Measurements from ENCODE around the gene ITGB3. TPM values are rescaled to one million over a fixed set of nuclear protein-coding genes. Genes with fewer than 3 reads are reported as not detected.

Gene ITGB3
- total RNA-seq, 1 donor from 2014 or later = 71.3 TPM

DNA sequence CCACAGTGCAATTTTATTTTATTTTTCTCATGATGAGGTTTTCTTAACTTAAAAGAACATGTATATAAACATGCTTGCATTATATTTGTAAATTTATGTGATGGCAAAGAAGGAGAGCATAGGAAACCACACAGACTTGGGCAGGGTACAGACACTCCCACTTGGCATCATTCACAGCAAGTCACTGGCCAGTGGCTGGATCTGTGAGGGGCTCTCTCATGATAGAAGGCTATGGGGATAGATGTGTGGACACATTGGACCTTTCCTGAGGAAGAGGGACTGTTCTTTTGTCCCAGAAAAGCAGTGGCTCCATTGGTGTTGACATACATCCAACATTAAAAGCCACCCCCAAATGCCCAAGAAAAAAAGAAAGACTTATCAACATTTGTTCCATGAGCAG, 57.8 kb downstream of the ITGB3 start:
- H3K4me3 ChIP-seq = no peak overlapping the region
- intact Hi-C loops (cut with DNase I) = no loop called here
- no peaks in the 10 kb centered on the region for H3K9me3 ChIP-seq
- DNase-seq (ENCODE audit: low spot score in 2 of 2) = no peak
- H3K36me3 ChIP-seq = peaks cover 28 to 58% of the 10 kb centered on the region in 2 donors
- peak overlapping the region; percentile 80 to 81 for H3K27ac ChIP-seq
- H3K27me3 ChIP-seq = no peaks in the 10 kb centered on the region
- TF ChIP-seq, protein P1, sequence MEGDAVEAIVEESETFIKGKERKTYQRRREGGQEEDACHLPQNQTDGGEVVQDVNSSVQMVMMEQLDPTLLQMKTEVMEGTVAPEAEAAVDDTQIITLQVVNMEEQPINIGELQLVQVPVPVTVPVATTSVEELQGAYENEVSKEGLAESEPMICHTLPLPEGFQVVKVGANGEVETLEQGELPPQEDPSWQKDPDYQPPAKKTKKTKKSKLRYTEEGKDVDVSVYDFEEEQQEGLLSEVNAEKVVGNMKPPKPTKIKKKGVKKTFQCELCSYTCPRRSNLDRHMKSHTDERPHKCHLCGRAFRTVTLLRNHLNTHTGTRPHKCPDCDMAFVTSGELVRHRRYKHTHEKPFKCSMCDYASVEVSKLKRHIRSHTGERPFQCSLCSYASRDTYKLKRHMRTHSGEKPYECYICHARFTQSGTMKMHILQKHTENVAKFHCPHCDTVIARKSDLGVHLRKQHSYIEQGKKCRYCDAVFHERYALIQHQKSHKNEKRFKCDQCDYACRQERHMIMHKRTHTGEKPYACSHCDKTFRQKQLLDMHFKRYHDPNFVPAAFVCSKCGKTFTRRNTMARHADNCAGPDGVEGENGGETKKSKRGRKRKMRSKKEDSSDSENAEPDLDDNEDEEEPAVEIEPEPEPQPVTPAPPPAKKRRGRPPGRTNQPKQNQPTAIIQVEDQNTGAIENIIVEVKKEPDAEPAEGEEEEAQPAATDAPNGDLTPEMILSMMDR (IDR thresholded peaks at IDR 0.05) = no peak
- peaks cover 13 to 28% of the 10 kb centered on the region in 2 donors for H3K4me1 ChIP-seq

DNA sequence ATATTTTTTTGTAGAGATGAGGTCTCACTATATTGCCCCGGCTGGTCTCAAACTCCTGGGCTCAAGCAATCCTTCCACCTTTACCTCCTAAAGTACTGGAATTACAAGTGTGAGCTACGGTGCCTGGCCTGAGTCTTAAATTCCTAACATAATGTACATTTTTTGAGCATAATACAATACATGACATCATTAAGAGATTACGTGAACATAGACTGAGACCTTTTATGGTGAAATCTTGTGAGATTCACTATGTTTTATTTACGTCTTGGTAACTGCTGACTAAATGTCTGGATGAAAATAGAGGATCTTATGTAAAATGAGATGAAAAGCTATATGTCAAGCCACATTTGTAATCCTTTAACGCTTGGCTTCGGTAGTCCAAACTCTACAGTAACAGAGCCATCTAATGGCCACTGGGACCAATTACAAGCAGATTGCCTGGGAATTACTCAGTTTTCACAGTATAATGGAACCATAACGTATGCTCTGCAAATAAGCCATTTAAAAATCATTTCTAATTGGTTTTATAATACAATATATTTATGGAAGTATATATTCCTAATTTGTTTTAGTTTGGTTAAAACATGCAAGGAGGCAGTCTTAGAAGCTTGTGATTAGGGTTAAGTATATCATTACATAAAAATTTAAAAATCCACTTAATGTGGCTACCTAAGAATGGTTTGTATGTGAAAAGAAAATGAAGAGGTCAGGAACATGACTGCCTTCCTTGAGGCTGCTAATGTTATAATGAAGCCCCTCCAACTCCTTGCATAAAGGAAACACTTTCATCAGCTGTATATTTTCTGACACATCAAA, 62.0 kb downstream of the ITGB3 start:
- TF ChIP-seq, protein P1 (IDR thresholded peaks at IDR 0.05) = peak; percentile 77 to 83 (median 79)
- DNase-seq (ENCODE audit: low spot score in 2 of 2) = no peak
- Histone ChIP-seq H3K27me3 (no peaks in the 10 kb centered on the region), H3K4me3 (no peak overlapping the region), H3K9me3 (peaks cover 0 to 2% of the 10 kb centered on the region in 2 donors), H3K4me1 (peaks cover 19 to 40% of the 10 kb centered on the region in 2 donors), H3K36me3 (peaks cover under 1 to 19% of the 10 kb centered on the region in 2 donors), H3K27ac (peak overlapping the region; percentile 80 to 81)
- intact Hi-C loops (cut with DNase I) = loop anchor here (1.0 to 5.0 kb wide), 3 partner anchors 37 to 163 kb away; no protein-coding TSS in a partner anchor

DNA sequence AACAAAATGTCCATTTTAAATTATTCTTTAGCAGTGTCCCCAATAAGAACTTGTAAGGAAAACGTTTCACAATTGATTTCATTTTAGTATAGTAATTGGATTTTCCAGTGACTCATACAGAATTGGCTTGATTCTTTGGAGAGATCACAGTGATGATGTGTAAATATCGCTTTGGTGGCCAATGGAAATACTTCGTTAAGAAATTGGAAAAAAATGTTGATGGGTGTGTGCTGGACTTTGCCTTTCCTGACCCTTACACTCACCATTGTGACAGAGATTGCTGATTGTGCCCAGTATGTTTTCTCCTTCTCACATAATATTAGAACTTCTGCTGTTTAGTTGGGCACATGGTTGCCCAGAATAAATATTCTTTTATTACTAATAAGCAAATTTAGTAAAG, 62.7 kb downstream of the ITGB3 start:
- Histone ChIP-seq H3K4me1 (peaks cover 19 to 40% of the 10 kb centered on the region in 2 donors), H3K27me3 (no peaks in the 10 kb centered on the region), H3K9me3 (peaks cover 0 to 8% of the 10 kb centered on the region in 2 donors), H3K4me3 (no peak overlapping the region), H3K27ac (peak overlapping the region; percentile 80 to 81), H3K36me3 (peaks cover 0 to 12% of the 10 kb centered on the region in 2 donors)
- intact Hi-C loops (cut with DNase I) = loop anchor here (5.0 kb wide), 1 partner anchor 164 kb away; no protein-coding TSS in a partner anchor
- no peak for DNase-seq (ENCODE audit: low spot score in 2 of 2)
- TF ChIP-seq, protein P1 (IDR thresholded peaks at IDR 0.05) = no peak

DNA sequence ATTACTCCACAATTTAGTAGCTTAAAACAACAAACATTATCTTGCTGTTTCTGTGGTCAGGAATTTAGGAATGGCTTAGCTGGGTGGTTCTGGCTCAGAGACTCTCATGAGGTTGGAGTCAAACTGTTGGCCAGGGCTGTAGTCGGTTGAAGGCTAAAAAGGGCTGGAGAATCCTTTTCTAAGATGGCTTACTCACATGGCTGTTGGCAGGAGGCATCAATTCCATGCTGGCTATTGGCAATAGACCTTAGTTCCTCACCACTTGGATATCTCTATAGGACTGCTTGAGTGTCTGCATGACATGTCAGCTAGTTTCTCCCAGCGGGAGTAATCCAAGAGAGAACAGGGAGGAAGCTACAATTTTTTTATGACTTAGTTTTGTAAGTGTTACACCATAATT, 63.5 kb downstream of the ITGB3 start:
- H3K4me3 ChIP-seq = no peak overlapping the region
- H3K4me1 ChIP-seq = peaks cover 19 to 40% of the 10 kb centered on the region in 2 donors
- intact Hi-C loops (cut with DNase I) = loop anchor here (5.0 kb wide), 1 partner anchor 165 kb away; no protein-coding TSS in a partner anchor
- peak overlapping the region; percentile 80 to 81 for H3K27ac ChIP-seq
- H3K36me3 ChIP-seq = peaks cover 0 to 4% of the 10 kb centered on the region in 2 donors
- TF ChIP-seq, protein P1 (IDR thresholded peaks at IDR 0.05) = no peak
- H3K9me3 ChIP-seq = peaks cover 0 to 8% of the 10 kb centered on the region in 2 donors
- no peaks in the 10 kb centered on the region for H3K27me3 ChIP-seq
- no peak for DNase-seq (ENCODE audit: low spot score in 2 of 2)

DNA sequence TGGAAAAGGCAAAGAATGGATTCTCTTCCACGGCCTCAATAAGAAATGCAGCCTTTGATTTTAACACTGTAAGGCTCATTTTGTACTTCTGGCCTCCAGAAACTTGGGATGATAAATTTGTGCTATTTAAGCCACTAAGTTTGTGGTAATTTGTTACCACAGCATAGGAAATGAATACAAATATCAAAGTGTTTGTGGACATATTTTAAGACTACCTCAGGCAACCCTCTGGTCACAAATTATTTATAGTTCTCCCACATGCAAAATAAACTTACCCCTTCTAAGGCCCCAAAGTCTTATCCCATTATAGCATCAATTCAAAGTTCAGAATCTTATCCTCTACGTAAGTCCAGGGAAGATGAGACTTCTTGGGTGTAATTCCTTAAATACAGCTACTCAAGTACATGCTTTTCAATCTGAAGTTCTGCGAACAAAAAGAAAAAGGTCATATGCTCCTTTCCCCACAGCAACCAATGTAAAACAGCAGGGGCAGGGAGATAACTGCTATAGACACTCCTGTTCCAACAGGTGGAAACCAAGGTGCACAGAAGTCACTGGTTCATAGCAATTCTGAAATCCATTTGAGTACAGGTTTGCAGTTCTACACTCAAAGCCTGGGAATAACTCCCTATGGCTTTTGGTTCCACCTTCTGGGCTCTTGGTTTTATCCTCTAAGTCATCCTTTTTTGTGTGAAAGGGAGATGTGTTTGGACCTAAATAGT, 64.7 kb downstream of the ITGB3 start:
- peak overlapping the region; percentile 13 to 35 for H3K27ac ChIP-seq
- TF ChIP-seq, protein P1 (IDR thresholded peaks at IDR 0.05) = no peak
- intact Hi-C loops (cut with DNase I) = loop anchor here (5.0 kb wide), 1 partner anchor 166 kb away; no protein-coding TSS in a partner anchor
- no peak overlapping the region for H3K4me3 ChIP-seq
- H3K9me3 ChIP-seq = peaks cover 0 to 8% of the 10 kb centered on the region in 2 donors
- H3K36me3 ChIP-seq = no peaks in the 10 kb centered on the region
- H3K27me3 ChIP-seq = no peaks in the 10 kb centered on the region
- DNase-seq (ENCODE audit: low spot score in 2 of 2) = no peak
- peaks cover 19 to 41% of the 10 kb centered on the region in 2 donors for H3K4me1 ChIP-seq
